Stimulated activated CD4-positive, alpha-beta T cell treated with anti-CD3 and anti-CD28 coated beads, TNF-alpha, amount 100 ng/mL, for 1 hour (primary cell): ENCODE results near the gene HYCC2.
"Not testable (repeated sequence)": the region's sequence is repeated elsewhere in the genome, so short reads cannot be mapped to it uniquely, and the experiment has no call there.

Experiments
- DNase-seq, 3 donors: peaks; one replicate each; pipeline ENCODE4 v3.0.0-alpha.2; 2020; ENCODE audit warnings: low read depth in 3 of 3, low spot score in 1 of 3

HYCC2 gene

GRCh38 chr2:201073071-201073470 lies 1.6 kb upstream of the HYCC2 start:
- no peak for DNase-seq

GRCh38 chr2:201072201-201072530 lies 695 bp upstream of the HYCC2 start:
- DNase-seq, result no peak

DNA sequence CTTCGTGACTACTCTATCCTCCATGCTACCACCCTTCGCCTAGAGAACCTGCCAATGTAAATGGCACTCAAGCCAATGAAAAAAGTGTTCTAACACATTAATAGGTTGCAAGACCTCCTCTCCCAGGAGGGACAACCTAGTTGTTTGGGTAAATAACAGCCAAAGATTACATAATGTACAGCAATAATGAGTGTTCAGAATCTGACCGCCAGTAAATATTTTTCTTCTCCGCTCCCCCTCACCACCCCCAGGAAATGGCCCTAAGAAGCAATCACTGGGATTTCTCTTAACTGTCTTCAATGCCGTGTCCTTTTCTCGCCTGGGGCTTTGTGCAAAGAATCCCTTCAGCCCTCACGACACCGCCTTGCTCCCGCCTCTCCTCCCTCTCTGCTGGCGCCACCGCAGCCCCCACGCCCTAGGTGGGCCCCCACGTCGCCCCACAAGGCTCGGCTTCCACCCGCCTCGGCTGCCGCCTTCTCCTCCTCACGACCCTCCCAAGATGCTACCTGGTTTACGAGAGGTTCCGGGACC lies 458 bp downstream of the HYCC2 start:
- DNase-seq, result no peak

DNA sequence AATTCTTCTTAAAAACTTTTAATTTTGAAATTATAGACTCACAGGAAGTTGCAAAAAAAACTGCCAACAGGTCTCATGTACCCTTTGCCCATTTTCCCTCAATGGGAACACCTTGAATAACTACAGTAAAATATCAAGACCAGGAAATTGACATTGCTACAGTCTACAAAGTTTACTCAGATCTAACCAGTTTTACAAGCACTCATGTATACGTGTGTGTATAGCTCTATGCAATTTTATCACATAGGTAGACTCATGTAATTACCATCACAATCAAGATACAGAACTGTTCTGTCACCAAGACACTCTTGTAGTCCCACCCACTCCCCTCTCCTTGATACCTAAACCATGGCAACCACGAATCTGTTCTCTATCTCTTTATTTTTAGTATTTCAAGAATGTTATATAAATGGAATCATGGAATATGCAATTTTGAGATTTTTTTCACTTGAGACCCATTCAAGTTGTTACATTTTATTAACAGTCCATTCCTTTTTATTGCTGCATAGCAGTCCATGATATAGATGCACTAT lies 6.6 kb downstream of the HYCC2 start:
- DNase-seq, result no peak

DNA sequence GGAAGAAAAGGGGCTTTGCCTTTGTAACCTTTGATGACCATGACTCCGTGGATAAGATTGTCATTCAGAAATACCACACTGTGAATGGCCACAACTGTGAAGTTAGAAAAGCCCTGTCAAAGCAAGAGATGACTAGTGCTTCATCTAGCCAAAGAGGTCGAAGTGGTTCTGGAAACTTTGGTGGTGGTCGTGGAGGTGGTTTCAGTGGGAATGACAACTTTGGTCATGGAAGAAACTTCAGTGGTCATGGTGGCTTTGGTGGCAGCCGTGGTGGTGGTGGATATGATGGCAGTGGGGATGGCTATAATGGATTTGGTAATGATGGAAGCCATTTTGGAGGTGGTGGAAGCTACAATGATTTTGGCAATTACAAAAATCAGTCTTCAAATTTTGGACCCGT lies 8.0 kb downstream of the HYCC2 start:
- DNase-seq, result not testable (repeated sequence)

DNA sequence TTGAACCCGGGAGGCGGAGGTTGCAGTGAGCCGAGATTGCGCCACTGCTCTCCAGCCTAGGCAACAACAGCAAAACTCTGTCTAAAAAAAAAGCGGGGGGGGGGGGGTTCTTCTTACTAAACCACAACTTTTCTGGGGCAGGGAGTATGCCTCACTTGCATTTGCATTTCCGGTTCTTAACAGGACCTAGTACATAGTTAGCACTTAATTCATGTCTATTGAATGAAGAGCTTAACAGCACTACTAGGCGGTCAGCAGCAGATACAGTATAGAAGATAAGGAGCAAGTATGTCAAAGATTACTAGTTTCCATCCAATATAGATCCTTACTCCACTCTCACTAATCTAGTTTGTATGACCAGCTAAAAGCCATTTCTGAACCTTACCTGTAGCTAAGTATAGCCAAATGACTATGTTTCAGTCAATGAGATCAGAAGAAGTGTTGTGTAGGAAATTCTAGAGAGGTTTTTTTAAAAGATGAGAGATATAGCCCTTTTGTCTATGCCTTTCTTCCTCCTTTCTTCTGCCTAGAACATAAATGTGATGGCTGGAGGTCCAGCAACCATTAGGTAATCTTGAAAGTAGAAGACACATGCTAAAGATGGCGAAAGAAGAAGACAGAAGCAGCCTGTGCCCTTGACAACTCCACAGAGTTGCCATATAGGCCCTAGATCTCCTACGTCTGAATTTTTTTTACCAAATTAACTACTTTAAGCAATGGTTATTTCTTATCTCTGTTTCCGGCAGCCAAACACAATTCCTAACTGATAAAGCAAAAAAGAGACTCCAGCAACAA lies 11.3 kb downstream of the HYCC2 start:
- DNase-seq, result no peak

DNA sequence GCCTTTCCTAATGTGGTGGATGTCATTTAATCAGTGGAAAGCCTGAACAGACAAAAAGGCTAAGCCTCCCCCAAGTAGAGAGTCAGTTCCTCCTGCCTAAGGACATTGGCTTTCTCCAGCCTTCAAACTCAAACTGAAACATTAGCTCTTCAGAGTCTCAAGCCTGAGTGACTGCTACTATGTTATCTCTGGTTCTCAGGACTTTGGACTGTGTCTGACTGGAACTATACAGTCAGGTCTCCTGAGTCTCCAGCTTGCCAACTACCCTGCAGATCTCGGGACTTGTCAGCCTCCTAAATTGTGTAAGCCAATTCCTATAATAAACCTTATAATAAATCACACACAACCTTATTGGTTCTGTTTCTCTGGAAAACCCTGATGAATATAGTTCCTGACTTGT lies 12.6 kb downstream of the HYCC2 start:
- no peak for DNase-seq

DNA sequence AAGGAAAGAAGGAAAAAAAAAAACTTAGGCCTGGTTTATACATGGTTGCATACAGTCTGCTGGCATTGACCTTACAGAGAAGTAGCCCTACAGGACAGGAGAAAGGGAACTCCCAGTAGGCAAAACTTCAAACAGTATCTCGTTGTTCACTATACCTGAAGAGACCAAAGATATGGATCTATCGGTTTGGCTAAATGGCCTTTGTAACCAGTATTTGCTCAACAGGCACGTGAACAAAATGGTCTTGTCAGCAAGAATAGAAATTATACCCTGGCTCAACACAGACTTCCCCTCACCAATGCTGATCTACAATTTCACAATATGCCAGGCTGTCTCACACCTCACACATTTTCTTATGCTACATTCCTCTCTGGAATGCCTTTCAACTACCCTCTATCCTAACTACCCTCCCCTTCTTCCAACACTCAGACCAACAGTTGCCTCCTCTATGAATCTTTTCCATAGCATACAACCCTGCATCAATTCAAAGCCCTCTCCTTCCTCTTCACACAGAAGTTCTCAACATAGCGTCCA lies 13.7 kb downstream of the HYCC2 start:
- DNase-seq, result no peak

GRCh38 chr2:201057087-201057521 lies 14.4 kb downstream of the HYCC2 start:
- no peak for DNase-seq

DNA sequence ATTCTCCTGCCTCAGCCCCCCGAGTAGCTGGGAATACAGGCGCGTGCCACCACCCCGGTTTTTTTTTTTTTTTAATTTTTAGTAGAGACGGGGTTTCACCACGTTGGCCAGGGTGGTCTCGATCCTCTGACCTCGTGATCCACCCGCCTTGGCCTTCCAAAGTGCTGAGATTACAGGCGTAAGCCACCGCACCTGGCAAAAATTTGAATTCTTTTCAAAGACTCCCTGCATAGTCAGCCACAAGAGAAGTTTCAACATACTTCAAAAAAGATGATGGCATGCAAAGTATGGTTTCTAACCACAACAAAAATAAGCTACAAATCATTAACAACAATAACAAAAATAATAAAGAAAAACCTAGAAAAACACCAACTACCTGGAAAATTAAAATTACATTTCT lies 22.0 kb downstream of the HYCC2 start:
- no peak for DNase-seq

DNA sequence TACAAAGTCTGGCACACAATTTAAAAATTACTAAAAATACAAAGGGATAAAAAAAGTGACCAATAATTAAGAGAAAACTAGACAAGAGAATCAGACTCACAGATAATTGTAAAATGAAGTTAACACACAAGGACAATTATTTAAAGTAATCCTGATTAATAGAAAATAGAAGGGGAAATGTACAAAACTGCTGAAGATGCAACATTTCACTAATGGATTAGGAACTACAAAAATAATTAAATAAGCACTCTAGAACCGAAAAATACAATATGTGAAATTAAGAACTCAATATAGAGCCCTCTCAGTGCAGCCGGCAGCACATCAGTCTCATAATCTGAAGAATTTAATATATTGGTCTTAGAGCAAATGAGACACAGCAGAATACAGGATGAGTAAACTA lies 24.6 kb downstream of the HYCC2 start:
- DNase-seq, result no peak

- not testable (repeated sequence) for DNase-seq
Observed at GRCh38 chr2:201043050-201043449, 28.4 kb downstream of the HYCC2 start.

DNA sequence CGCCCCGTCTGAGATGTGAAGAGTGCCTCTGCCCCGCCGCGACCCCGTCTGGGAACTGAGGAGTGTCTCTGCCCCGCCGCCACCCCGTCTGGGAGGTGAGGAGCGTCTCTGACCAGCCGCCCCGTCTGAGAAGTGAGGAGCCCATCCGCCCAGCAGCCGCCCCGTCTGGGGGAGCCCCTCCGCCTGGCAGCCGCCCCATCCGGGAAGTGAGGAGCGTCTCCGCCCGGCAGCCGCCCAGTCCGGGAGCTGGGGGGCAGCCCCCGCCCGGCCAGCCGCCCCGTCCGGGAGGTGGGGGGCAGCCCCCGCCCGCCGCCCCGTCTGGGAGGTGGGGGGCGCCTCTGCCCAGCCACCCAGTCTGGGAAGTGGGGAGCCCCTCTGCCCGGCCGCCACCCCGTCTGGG lies 29.0 kb downstream of the HYCC2 start:
- not testable (repeated sequence) for DNase-seq

- DNase-seq, result no peak
Observed at GRCh38 chr2:201040867-201041628, 30.4 kb downstream of the HYCC2 start.

- no peak for DNase-seq
Observed at GRCh38 chr2:201038855-201039254, 32.6 kb downstream of the HYCC2 start.

DNA sequence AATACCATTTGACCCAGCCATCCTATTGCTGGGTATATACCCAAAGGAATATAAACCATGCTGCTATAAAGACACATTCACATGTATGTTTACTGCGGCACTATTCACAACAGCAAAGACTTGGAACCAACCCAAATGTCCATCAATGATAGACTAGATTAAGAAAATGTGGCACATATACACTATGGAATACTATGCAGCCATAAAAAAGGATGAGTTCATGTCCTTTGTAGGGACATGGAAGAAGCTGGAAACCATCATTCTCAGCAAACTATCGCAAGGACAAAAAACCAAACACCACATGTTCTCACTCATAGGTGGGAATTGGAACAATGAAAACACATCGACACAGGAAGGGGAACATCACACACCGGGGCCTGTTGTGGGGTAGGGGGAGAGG lies 33.1 kb downstream of the HYCC2 start:
- not testable (repeated sequence) for DNase-seq

DNA sequence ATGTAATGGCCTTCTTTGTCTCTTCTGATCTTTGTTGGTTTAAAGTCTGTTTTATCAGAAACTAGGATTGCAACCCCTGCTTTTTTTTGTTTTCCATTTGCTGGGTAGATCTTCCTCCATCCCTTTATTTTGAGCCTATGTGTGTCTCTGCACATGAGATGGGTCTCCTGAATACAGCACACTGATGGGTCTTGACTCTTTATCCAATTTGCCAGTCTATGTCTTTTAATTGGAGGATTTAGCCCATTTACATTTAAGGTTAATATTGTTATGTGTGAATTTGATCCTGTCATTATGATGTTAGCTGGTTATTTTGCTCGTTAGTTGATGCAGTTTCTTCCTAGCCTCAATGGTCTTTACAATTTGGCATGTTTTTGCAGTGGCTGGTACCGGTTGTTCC lies 37.1 kb downstream of the HYCC2 start:
- not testable (repeated sequence) for DNase-seq

DNA sequence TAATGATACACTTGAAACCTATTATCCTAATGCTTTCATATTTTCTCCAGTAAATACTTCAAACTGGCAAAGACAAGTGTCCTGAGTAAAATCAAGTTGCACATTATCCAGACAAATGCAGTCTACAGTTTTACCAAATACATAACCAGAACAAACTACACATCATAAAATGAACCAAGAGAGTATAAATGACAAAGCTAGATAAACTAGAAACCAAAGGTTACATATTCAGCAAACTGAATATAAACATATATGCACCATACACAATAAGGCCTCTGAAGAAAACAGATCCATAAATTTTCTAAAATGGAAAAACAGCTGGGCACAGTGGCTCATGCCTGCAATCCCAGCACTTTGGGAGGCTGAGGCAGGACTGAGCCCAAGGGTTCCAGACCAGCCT lies 47.0 kb downstream of the HYCC2 start:
- no peak for DNase-seq

DNA sequence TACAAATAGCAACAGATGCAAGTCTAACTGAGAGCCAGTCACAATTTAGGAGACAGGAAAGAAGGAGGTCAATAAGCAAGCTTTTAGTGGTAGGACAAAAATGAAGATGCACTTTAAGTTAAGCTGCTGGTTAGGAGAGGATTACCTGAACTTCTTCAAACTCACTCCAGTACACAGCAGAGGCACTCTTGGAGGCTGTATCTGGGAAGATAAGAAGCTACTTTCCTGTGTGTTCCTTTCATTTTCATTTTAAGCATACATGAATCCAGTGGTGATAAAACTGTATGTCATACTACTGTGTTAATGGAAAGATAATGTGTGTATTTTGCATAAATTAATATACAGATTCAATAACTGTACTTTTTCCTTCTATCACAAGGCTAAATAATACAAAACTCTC lies 49.6 kb downstream of the HYCC2 start:
- no peak for DNase-seq
